HL-60 (cell line): ENCODE data around the gene COL23A1.

Source experiments
- DNase-seq, 2 experiments: peaks; one replicate each; pipeline ENCODE4 v3.0.0-alpha.2; 2010 to 2020; ENCODE audit warnings: low read depth in 1 of 2, low spot score in 1 of 2
- H3K27ac ChIP-seq: fragments of 250-450 bp; sonication (Bioruptor Pico); replicated peaks from 2 replicates; pipeline ENCODE4 v1.5.1; 2020; ENCODE audit warnings: mild to moderate bottlenecking, moderate library complexity
- H3K27me3 ChIP-seq: fragments of 250-450 bp; sonication (Bioruptor Pico); 2 replicates; pipeline ENCODE4 v1.5.1; 2021; ENCODE audit warnings: mild to moderate bottlenecking, moderate library complexity; ENCODE audit not compliant: insufficient read depth, poor library complexity, severe bottlenecking
- H3K4me3 ChIP-seq: replicated peaks from 2 replicates; pipeline ENCODE4 v1.5.1; 2011; ENCODE audit warnings: mild to moderate bottlenecking, control low read depth, low read length; ENCODE audit not compliant: insufficient read depth
- GABPA ChIP-seq: IDR thresholded peaks from 2 replicates; pipeline ENCODE4 v1.6.1; 2012; ENCODE audit warnings: low read depth
- POLR2AphosphoS5 ChIP-seq: IDR thresholded peaks from 2 replicates; pipeline ENCODE4 v1.6.1; 2012; ENCODE audit warnings: low read depth
- SPI1 ChIP-seq: IDR thresholded peaks from 2 replicates; pipeline ENCODE4 v1.6.1; 2012; ENCODE audit warnings: low read depth, mild to moderate bottlenecking, borderline replicate concordance
- TF ChIP-seq, protein P1 (sequence below): IDR thresholded peaks from one replicate; pipeline ENCODE4 v1.5.1; 2011; ENCODE audit warnings: low read length, control low read depth, inconsistent platforms; ENCODE audit not compliant: insufficient read depth
- TF ChIP-seq, protein P2 (sequence below): IDR thresholded peaks from 2 replicates; pipeline ENCODE4 v1.6.1; 2012; ENCODE audit warnings: low read depth; ENCODE audit not compliant: insufficient replicate concordance

The COL23A1 gene

DNA sequence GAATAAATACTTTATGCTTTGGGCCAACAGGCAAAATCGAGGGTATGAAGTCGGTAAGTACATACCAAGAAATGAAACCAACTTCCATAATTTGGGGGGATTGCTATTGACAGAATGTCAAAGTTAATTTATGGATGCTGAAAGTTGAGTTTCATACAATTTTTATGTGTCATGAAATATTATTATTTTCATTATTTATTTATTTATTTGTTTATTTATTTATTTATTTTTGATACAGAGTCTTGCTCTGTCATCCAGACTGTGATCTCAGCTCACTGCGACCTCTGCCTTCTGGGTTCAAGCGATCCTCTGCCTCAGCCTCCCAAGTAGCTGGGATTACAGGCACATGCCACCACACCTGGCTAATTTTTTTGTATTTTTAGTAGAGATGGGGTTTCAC, 398.5 kb downstream of the COL23A1 start:
- TF ChIP-seq POLR2AphosphoS5, result no peak
- TF ChIP-seq, protein P1, sequence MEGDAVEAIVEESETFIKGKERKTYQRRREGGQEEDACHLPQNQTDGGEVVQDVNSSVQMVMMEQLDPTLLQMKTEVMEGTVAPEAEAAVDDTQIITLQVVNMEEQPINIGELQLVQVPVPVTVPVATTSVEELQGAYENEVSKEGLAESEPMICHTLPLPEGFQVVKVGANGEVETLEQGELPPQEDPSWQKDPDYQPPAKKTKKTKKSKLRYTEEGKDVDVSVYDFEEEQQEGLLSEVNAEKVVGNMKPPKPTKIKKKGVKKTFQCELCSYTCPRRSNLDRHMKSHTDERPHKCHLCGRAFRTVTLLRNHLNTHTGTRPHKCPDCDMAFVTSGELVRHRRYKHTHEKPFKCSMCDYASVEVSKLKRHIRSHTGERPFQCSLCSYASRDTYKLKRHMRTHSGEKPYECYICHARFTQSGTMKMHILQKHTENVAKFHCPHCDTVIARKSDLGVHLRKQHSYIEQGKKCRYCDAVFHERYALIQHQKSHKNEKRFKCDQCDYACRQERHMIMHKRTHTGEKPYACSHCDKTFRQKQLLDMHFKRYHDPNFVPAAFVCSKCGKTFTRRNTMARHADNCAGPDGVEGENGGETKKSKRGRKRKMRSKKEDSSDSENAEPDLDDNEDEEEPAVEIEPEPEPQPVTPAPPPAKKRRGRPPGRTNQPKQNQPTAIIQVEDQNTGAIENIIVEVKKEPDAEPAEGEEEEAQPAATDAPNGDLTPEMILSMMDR, result no peak
- no peak for TF ChIP-seq SPI1
- TF ChIP-seq GABPA, result no peak
- TF ChIP-seq, protein P2, sequence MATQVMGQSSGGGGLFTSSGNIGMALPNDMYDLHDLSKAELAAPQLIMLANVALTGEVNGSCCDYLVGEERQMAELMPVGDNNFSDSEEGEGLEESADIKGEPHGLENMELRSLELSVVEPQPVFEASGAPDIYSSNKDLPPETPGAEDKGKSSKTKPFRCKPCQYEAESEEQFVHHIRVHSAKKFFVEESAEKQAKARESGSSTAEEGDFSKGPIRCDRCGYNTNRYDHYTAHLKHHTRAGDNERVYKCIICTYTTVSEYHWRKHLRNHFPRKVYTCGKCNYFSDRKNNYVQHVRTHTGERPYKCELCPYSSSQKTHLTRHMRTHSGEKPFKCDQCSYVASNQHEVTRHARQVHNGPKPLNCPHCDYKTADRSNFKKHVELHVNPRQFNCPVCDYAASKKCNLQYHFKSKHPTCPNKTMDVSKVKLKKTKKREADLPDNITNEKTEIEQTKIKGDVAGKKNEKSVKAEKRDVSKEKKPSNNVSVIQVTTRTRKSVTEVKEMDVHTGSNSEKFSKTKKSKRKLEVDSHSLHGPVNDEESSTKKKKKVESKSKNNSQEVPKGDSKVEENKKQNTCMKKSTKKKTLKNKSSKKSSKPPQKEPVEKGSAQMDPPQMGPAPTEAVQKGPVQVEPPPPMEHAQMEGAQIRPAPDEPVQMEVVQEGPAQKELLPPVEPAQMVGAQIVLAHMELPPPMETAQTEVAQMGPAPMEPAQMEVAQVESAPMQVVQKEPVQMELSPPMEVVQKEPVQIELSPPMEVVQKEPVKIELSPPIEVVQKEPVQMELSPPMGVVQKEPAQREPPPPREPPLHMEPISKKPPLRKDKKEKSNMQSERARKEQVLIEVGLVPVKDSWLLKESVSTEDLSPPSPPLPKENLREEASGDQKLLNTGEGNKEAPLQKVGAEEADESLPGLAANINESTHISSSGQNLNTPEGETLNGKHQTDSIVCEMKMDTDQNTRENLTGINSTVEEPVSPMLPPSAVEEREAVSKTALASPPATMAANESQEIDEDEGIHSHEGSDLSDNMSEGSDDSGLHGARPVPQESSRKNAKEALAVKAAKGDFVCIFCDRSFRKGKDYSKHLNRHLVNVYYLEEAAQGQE, result no peak

DNA sequence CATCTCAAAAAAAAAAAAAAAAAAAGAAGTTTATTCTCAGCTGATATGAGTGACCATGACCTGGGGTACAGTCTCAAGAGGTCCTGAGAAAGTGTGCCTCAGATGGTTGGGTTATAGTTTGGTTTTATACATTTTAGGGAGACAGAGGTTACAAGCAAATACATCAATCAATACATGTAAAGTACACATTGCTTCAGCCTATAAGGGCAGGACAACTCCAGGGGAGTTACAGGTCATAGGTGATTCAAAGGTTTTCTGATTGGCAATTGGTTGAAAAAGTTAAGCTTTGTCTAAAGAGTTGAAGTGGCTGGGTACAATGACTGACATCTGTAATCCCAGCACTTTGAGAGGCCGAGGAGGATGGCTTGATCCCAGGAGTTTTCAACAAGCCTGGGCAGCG, 400.8 kb downstream of the COL23A1 start:
- Histone ChIP-seq H3K4me3 (no peak overlapping the region), H3K27me3 (no peaks in the 10 kb centered on the region), H3K27ac (no peak overlapping the region)
- no peak for DNase-seq
- no peak for TF ChIP-seq POLR2AphosphoS5
- TF ChIP-seq GABPA, result no peak
- TF ChIP-seq, protein P2, result no peak
- no peak for TF ChIP-seq SPI1
- TF ChIP-seq, protein P1, result no peak

More for the DNA sequence above, 398.5 kb downstream of the COL23A1 start:
- no peak for DNase-seq
- Histone ChIP-seq H3K4me3 (no peak overlapping the region), H3K27ac (no peak overlapping the region), H3K27me3 (no peaks in the 10 kb centered on the region)
